HEK293 (cell line): Measurements from ENCODE around the gene FAM171A2.

ENCODE experiments used
- BCL11B ChIP-seq: fragments of 450-650 bp; formaldehyde crosslinking; IDR thresholded peaks from 2 replicates; pipeline ENCODE4 v1.5.1; 2016; ENCODE audit warnings: low read depth, missing biosample characterization, missing genetic modification characterization
- KLF1 ChIP-seq: fragments of 450-650 bp; formaldehyde crosslinking; IDR thresholded peaks from 2 replicates; pipeline ENCODE4 v1.5.1; 2016; ENCODE audit warnings: missing biosample characterization, missing genetic modification characterization
- KLF10 ChIP-seq: fragments of 450-650 bp; IDR thresholded peaks from 2 replicates; pipeline ENCODE4 v1.5.1; 2018; ENCODE audit warnings: missing biosample characterization, mild to moderate bottlenecking, missing genetic modification characterization
- KLF9 ChIP-seq: fragments of 450-650 bp; formaldehyde crosslinking; IDR thresholded peaks from 2 replicates; pipeline ENCODE4 v1.5.1; 2016; ENCODE audit warnings: missing biosample characterization, missing genetic modification characterization, low read depth
- MEIS1 ChIP-seq: sonication (generic); formaldehyde crosslinking; IDR thresholded peaks from 2 replicates; pipeline ENCODE4 v1.8.1; 2022; ENCODE audit warnings: missing genetic modification reagents, mild to moderate bottlenecking, borderline replicate concordance
- MZF1 ChIP-seq: fragments of 450-650 bp; formaldehyde crosslinking; IDR thresholded peaks from 2 replicates; pipeline ENCODE4 v1.5.1; 2017; ENCODE audit warnings: missing biosample characterization, missing genetic modification characterization, borderline replicate concordance
- RBAK ChIP-seq: fragments of 450-650 bp; formaldehyde crosslinking; IDR thresholded peaks from 2 replicates; pipeline ENCODE4 v1.5.1; 2016; ENCODE audit warnings: missing biosample characterization, missing genetic modification characterization
- SETDB1 ChIP-seq: IDR thresholded peaks from one replicate; pipeline ENCODE4 v1.6.1; 2017; ENCODE audit warnings: mild to moderate bottlenecking, low read length, moderate library complexity, mixed read lengths; ENCODE audit not compliant: insufficient read length
- SP2 ChIP-seq: fragments of 450-650 bp; formaldehyde crosslinking; IDR thresholded peaks from 2 replicates; pipeline ENCODE4 v1.5.1; 2016; ENCODE audit warnings: missing biosample characterization, missing genetic modification characterization
- SP3 ChIP-seq: fragments of 450-650 bp; formaldehyde crosslinking; IDR thresholded peaks from 2 replicates; pipeline ENCODE4 v1.5.1; 2016; ENCODE audit warnings: missing biosample characterization, missing genetic modification characterization
- SP7 ChIP-seq: fragments of 450-650 bp; formaldehyde crosslinking; IDR thresholded peaks from 2 replicates; pipeline ENCODE4 v1.5.1; 2016; ENCODE audit warnings: missing biosample characterization, missing genetic modification characterization
- WT1 ChIP-seq: fragments of 450-650 bp; formaldehyde crosslinking; IDR thresholded peaks from 2 replicates; pipeline ENCODE4 v1.5.1; 2016; ENCODE audit warnings: missing biosample characterization, missing genetic modification characterization
- YY1 ChIP-seq: fragments of 450-650 bp; formaldehyde crosslinking; IDR thresholded peaks from 2 replicates; pipeline ENCODE4 v1.5.1; 2018; ENCODE audit warnings: missing biosample characterization, missing genetic modification characterization
- ZNF121 ChIP-seq: fragments of 450-650 bp; formaldehyde crosslinking; IDR thresholded peaks from 2 replicates; pipeline ENCODE4 v1.5.1; 2016; ENCODE audit warnings: missing biosample characterization, missing genetic modification characterization
- ZNF174 ChIP-seq: fragments of 450-650 bp; formaldehyde crosslinking; IDR thresholded peaks from 2 replicates; pipeline ENCODE4 v1.5.0; 2017; ENCODE audit warnings: missing biosample characterization, mild to moderate bottlenecking, missing genetic modification characterization
- ZNF175 ChIP-seq: fragments of 450-650 bp; formaldehyde crosslinking; IDR thresholded peaks from 2 replicates; pipeline ENCODE4 v1.5.1; 2016; ENCODE audit warnings: missing biosample characterization, missing genetic modification characterization
- ZNF266 ChIP-seq: fragments of 450-650 bp; formaldehyde crosslinking; IDR thresholded peaks from 2 replicates; pipeline ENCODE4 v1.5.1; 2016; ENCODE audit warnings: missing biosample characterization, missing genetic modification characterization, low read depth
- ZNF423 ChIP-seq: fragments of 450-650 bp; formaldehyde crosslinking; IDR thresholded peaks from 2 replicates; pipeline ENCODE4 v1.5.1; 2016; ENCODE audit warnings: missing biosample characterization, missing genetic modification characterization
- ZNF521 ChIP-seq: fragments of 450-650 bp; formaldehyde crosslinking; IDR thresholded peaks from 2 replicates; pipeline ENCODE4 v1.5.1; 2017; ENCODE audit warnings: missing biosample characterization, mild to moderate bottlenecking, missing genetic modification characterization
- ZNF548 ChIP-seq: fragments of 450-650 bp; formaldehyde crosslinking; IDR thresholded peaks from 2 replicates; pipeline ENCODE4 v1.5.1; 2016; ENCODE audit warnings: missing biosample characterization, missing genetic modification characterization
- ZNF596 ChIP-seq: fragments of 450-650 bp; IDR thresholded peaks from 2 replicates; pipeline ENCODE4 v1.5.0; 2018; ENCODE audit warnings: missing biosample characterization, mild to moderate bottlenecking, missing genetic modification characterization, moderate library complexity
- ZNF629 ChIP-seq: fragments of 450-650 bp; formaldehyde crosslinking; IDR thresholded peaks from 2 replicates; pipeline ENCODE4 v1.5.1; 2017; ENCODE audit warnings: missing biosample characterization, missing genetic modification characterization
- ZNF664 ChIP-seq: fragments of 450-650 bp; formaldehyde crosslinking; IDR thresholded peaks from 2 replicates; pipeline ENCODE4 v1.5.1; 2016; ENCODE audit warnings: missing biosample characterization, missing genetic modification characterization
- ZNF777 ChIP-seq: fragments of 450-650 bp; formaldehyde crosslinking; IDR thresholded peaks from 2 replicates; pipeline ENCODE4 v1.5.1; 2017; ENCODE audit warnings: missing biosample characterization, missing genetic modification characterization, borderline replicate concordance
- ZNF785 ChIP-seq: fragments of 450-650 bp; formaldehyde crosslinking; IDR thresholded peaks from 2 replicates; pipeline ENCODE4 v1.5.1; 2016; ENCODE audit warnings: missing biosample characterization, missing genetic modification characterization
- ZNF792 ChIP-seq: fragments of 450-650 bp; formaldehyde crosslinking; IDR thresholded peaks from 2 replicates; pipeline ENCODE4 v1.5.1; 2016; ENCODE audit warnings: missing biosample characterization, missing genetic modification characterization
- TF ChIP-seq, protein P1 (sequence below): fragments of 450-650 bp; formaldehyde crosslinking; IDR thresholded peaks from 2 replicates; pipeline ENCODE4 v1.5.1; 2017; ENCODE audit warnings: missing biosample characterization, missing genetic modification characterization
- TF ChIP-seq, protein P2 (sequence below): fragments of 450-650 bp; formaldehyde crosslinking; IDR thresholded peaks from 2 replicates; pipeline ENCODE4 v1.5.1; 2016; ENCODE audit warnings: missing biosample characterization, missing genetic modification characterization
- TF ChIP-seq, protein P3 (sequence below): fragments of 450-650 bp; formaldehyde crosslinking; IDR thresholded peaks from 2 replicates; pipeline ENCODE4 v1.5.1; 2017; ENCODE audit warnings: missing biosample characterization, missing genetic modification characterization
- TF ChIP-seq, protein P4 (sequence below): fragments of 450-650 bp; formaldehyde crosslinking; IDR thresholded peaks from 2 replicates; pipeline ENCODE4 v1.5.1; 2016; ENCODE audit warnings: missing biosample characterization, missing genetic modification characterization
- TF ChIP-seq, protein P5 (sequence below): fragments of 450-650 bp; formaldehyde crosslinking; IDR thresholded peaks from 2 replicates; pipeline ENCODE4 v1.5.1; 2016; ENCODE audit warnings: missing biosample characterization, missing genetic modification characterization

FAM171A2 gene

DNA sequence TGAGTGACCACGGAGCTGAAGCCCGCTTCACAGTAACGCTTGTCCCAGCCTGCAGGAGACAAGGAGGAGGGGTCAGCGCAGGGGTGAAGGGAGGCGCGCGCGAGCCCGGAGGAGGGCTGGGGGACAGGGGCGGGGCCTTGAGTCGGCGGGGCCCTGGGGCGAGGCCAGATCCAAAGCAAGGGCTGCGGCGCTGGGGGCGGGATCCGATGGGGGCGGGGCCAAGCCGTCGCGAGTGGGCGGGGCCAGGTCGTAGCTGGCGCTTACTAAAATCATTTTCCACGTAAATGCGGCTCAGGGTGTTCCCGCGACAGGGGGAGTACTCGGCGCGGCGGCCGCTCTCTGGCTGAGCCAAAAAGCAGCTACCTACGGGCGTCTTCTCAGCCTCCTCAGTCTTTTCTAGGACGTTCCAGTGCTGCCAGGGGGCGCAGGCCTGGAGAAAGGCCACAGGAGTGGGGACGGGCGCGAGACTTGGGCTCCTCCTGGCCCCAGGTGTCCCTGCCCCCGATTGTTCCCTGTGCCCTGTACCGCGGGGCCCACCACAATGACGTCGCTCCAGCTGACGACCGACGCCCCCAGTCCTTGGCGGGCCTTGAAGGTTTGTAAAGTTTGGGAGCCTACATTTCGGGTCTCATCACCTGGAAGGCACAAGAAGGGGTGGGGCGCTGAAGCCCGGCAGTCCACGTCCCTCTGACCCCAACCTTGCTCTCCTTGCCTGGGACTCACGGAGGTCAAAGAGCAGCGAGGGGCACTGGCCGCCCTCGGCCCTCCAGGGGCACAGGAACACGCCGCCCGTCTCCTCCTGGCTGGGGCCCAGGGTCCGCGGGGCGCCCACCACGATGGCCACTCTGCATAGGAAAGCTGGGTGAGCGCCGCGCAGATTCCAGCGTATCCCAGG, 21.9 kb upstream of the FAM171A2 start (continued):
- peak; percentile 68 for TF ChIP-seq SP2
- TF ChIP-seq, protein P1, sequence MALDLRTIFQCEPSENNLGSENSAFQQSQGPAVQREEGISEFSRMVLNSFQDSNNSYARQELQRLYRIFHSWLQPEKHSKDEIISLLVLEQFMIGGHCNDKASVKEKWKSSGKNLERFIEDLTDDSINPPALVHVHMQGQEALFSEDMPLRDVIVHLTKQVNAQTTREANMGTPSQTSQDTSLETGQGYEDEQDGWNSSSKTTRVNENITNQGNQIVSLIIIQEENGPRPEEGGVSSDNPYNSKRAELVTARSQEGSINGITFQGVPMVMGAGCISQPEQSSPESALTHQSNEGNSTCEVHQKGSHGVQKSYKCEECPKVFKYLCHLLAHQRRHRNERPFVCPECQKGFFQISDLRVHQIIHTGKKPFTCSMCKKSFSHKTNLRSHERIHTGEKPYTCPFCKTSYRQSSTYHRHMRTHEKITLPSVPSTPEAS (tag by site-specific recombination), result no peak
- no peak for TF ChIP-seq ZNF785 (tag by site-specific recombination)
- TF ChIP-seq ZNF423, result no peak
- TF ChIP-seq MZF1, result no peak
- no peak for TF ChIP-seq ZNF174 (tag by site-specific recombination)
- no peak for TF ChIP-seq ZNF175 (tag by site-specific recombination)
- TF ChIP-seq MEIS1 (CRISPR knock-in tag), result no peak
- TF ChIP-seq ZNF548, result no peak
- peak; percentile 55; the same call in 1 of the 2 replicates for TF ChIP-seq BCL11B (tag by site-specific recombination)
- peak; percentile 64 for TF ChIP-seq KLF9
- TF ChIP-seq SETDB1, result no peak
- no peak for TF ChIP-seq YY1 (tag by site-specific recombination)
- peak; percentile 61 for TF ChIP-seq ZNF629 (tag by site-specific recombination)
- TF ChIP-seq, protein P2, sequence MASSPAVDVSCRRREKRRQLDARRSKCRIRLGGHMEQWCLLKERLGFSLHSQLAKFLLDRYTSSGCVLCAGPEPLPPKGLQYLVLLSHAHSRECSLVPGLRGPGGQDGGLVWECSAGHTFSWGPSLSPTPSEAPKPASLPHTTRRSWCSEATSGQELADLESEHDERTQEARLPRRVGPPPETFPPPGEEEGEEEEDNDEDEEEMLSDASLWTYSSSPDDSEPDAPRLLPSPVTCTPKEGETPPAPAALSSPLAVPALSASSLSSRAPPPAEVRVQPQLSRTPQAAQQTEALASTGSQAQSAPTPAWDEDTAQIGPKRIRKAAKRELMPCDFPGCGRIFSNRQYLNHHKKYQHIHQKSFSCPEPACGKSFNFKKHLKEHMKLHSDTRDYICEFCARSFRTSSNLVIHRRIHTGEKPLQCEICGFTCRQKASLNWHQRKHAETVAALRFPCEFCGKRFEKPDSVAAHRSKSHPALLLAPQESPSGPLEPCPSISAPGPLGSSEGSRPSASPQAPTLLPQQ (tag by site-specific recombination), result peak; percentile 99
- TF ChIP-seq ZNF596 (tag by site-specific recombination), result no peak
- 0 out of 2 replicates have a peak, but pooled peaks have one; percentile 63 for TF ChIP-seq WT1 (tag by site-specific recombination)
- no peak; the same call in none of the 2 replicates for TF ChIP-seq SP7 (tag by site-specific recombination)
- TF ChIP-seq, protein P3, sequence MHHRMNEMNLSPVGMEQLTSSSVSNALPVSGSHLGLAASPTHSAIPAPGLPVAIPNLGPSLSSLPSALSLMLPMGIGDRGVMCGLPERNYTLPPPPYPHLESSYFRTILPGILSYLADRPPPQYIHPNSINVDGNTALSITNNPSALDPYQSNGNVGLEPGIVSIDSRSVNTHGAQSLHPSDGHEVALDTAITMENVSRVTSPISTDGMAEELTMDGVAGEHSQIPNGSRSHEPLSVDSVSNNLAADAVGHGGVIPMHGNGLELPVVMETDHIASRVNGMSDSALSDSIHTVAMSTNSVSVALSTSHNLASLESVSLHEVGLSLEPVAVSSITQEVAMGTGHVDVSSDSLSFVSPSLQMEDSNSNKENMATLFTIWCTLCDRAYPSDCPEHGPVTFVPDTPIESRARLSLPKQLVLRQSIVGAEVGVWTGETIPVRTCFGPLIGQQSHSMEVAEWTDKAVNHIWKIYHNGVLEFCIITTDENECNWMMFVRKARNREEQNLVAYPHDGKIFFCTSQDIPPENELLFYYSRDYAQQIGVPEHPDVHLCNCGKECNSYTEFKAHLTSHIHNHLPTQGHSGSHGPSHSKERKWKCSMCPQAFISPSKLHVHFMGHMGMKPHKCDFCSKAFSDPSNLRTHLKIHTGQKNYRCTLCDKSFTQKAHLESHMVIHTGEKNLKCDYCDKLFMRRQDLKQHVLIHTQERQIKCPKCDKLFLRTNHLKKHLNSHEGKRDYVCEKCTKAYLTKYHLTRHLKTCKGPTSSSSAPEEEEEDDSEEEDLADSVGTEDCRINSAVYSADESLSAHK (tag by site-specific recombination), result no peak
- TF ChIP-seq KLF10, result peak; percentile 72; the same call in 1 of the 2 replicates
- TF ChIP-seq ZNF521, result no peak
- TF ChIP-seq ZNF664 (tag by site-specific recombination), result no peak
- TF ChIP-seq, protein P4, sequence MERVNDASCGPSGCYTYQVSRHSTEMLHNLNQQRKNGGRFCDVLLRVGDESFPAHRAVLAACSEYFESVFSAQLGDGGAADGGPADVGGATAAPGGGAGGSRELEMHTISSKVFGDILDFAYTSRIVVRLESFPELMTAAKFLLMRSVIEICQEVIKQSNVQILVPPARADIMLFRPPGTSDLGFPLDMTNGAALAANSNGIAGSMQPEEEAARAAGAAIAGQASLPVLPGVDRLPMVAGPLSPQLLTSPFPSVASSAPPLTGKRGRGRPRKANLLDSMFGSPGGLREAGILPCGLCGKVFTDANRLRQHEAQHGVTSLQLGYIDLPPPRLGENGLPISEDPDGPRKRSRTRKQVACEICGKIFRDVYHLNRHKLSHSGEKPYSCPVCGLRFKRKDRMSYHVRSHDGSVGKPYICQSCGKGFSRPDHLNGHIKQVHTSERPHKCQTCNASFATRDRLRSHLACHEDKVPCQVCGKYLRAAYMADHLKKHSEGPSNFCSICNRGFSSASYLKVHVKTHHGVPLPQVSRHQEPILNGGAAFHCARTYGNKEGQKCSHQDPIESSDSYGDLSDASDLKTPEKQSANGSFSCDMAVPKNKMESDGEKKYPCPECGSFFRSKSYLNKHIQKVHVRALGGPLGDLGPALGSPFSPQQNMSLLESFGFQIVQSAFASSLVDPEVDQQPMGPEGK (tag by site-specific recombination), result peak; percentile 91
- no peak for TF ChIP-seq ZNF266 (tag by site-specific recombination)
- peak; percentile 69 for TF ChIP-seq SP3 (tag by site-specific recombination)
- no peak for TF ChIP-seq ZNF121 (tag by site-specific recombination)
- no peak for TF ChIP-seq ZNF792 (tag by site-specific recombination)
- TF ChIP-seq, protein P5, sequence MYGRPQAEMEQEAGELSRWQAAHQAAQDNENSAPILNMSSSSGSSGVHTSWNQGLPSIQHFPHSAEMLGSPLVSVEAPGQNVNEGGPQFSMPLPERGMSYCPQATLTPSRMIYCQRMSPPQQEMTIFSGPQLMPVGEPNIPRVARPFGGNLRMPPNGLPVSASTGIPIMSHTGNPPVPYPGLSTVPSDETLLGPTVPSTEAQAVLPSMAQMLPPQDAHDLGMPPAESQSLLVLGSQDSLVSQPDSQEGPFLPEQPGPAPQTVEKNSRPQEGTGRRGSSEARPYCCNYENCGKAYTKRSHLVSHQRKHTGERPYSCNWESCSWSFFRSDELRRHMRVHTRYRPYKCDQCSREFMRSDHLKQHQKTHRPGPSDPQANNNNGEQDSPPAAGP (tag by site-specific recombination), result 0 out of 2 replicates have a peak, but pooled peaks have one; percentile 21
- TF ChIP-seq RBAK (tag by site-specific recombination), result no peak
- peak; percentile 45; the same call in 1 of the 2 replicates for TF ChIP-seq KLF1 (tag by site-specific recombination)
- TF ChIP-seq ZNF777, result peak; percentile 60; the same call in 1 of the 2 replicates
